Measurements from ENCODE around the gene THSD4. TPM values are rescaled to one million over a fixed set of nuclear protein-coding genes. Genes with fewer than 3 reads are reported as not detected.

The THSD4 gene
- total RNA-seq, 2 experiments from 2014 or later = not detected

- DNase-seq (ENCODE audit: low spot score) = no peak
- Histone ChIP-seq H3K4me2 (ENCODE audit: low read length) (no peak overlapping the region), H3K4me3 (ENCODE audit: low read depth, low read length, poor library complexity, severe bottlenecking) (no peak overlapping the region), H3K4me1 (ENCODE audit: insufficient read depth, low read length, poor library complexity, severe bottlenecking) (no peaks in the 10 kb centered on the region), H2AFZ (ENCODE audit: low read length) (no peak overlapping the region), H3K9me3 (ENCODE audit: low read length) (no peaks in the 10 kb centered on the region), H3K79me2 (ENCODE audit: insufficient read depth, low read depth, low read length) (no peaks in the 10 kb centered on the region), H3K27ac (ENCODE audit: low read depth, low read length, poor library complexity, severe bottlenecking) (no peak overlapping the region), H3K36me3 (ENCODE audit: insufficient read depth, low read length) (no peaks in the 10 kb centered on the region), H4K20me1 (ENCODE audit: insufficient read depth, low read length) (no peaks in the 10 kb centered on the region), H3K9me2 (ENCODE audit: insufficient read depth, low read length) (no peaks in the 10 kb centered on the region)
- ChIA-PET POLR2A (no interaction called here), CTCF (ENCODE audit: unreplicated experiment) (no interaction called here)
- TF ChIP-seq CTCF (conservative IDR thresholded peaks at IDR 0.05; ENCODE audit: low read length) (no peak), EZH2phosphoT487 (IDR thresholded peaks at IDR 0.05; ENCODE audit: borderline replicate concordance, low read depth, low read length) (no peak)
- intact Hi-C loops (cut with micrococcal nuclease; ENCODE audit: unreplicated experiment) = no loop called here
- BruUV-seq (replicated peaks) = no TSS peak
Measured at GRCh38 chr15:71545923-71546322, 430.7 kb downstream of the THSD4 start.

GRCh38 chr15:71547011-71547410 is 431.7 kb downstream of the THSD4 start:
- POLR2A ChIA-PET = no interaction called here
- no peaks in the 10 kb centered on the region for H3K9me3 ChIP-seq (ENCODE audit: low read length)
- TF ChIP-seq CTCF (conservative IDR thresholded peaks at IDR 0.05; ENCODE audit: low read length) = no peak
- no peak for TF ChIP-seq EZH2phosphoT487 (IDR thresholded peaks at IDR 0.05; ENCODE audit: borderline replicate concordance, low read depth, low read length)
- H3K36me3 ChIP-seq (ENCODE audit: insufficient read depth, low read length) = no peaks in the 10 kb centered on the region
- H2AFZ ChIP-seq (ENCODE audit: low read length) = no peak overlapping the region
- H3K4me1 ChIP-seq (ENCODE audit: insufficient read depth, low read length, poor library complexity, severe bottlenecking) = no peaks in the 10 kb centered on the region
- no peak overlapping the region for H3K27ac ChIP-seq (ENCODE audit: low read depth, low read length, poor library complexity, severe bottlenecking)
- CTCF ChIA-PET (ENCODE audit: unreplicated experiment) = no interaction called here
- BruUV-seq (replicated peaks) = no TSS peak
- no peak for DNase-seq (ENCODE audit: low spot score)
- no peaks in the 10 kb centered on the region for H3K79me2 ChIP-seq (ENCODE audit: insufficient read depth, low read depth, low read length)
- intact Hi-C loops (cut with micrococcal nuclease; ENCODE audit: unreplicated experiment) = no loop called here
- H3K4me2 ChIP-seq (ENCODE audit: low read length) = no peak overlapping the region
- no peak overlapping the region for H3K4me3 ChIP-seq (ENCODE audit: low read depth, low read length, poor library complexity, severe bottlenecking)
- H3K9me2 ChIP-seq (ENCODE audit: insufficient read depth, low read length) = no peaks in the 10 kb centered on the region
- no peaks in the 10 kb centered on the region for H4K20me1 ChIP-seq (ENCODE audit: insufficient read depth, low read length)

- no peak for DNase-seq (ENCODE audit: low spot score)
- Histone ChIP-seq H4K20me1 (ENCODE audit: insufficient read depth, low read length) (no peaks in the 10 kb centered on the region), H3K79me2 (ENCODE audit: insufficient read depth, low read depth, low read length) (no peaks in the 10 kb centered on the region), H3K9me3 (ENCODE audit: low read length) (no peaks in the 10 kb centered on the region), H3K36me3 (ENCODE audit: insufficient read depth, low read length) (no peaks in the 10 kb centered on the region), H3K4me3 (ENCODE audit: low read depth, low read length, poor library complexity, severe bottlenecking) (no peak overlapping the region), H3K4me2 (ENCODE audit: low read length) (no peak overlapping the region), H3K9me2 (ENCODE audit: insufficient read depth, low read length) (no peaks in the 10 kb centered on the region), H3K4me1 (ENCODE audit: insufficient read depth, low read length, poor library complexity, severe bottlenecking) (no peaks in the 10 kb centered on the region), H2AFZ (ENCODE audit: low read length) (no peak overlapping the region), H3K27ac (ENCODE audit: low read depth, low read length, poor library complexity, severe bottlenecking) (no peak overlapping the region)
- ChIA-PET POLR2A (no interaction called here), CTCF (ENCODE audit: unreplicated experiment) (no interaction called here)
- intact Hi-C loops (cut with micrococcal nuclease; ENCODE audit: unreplicated experiment) = no loop called here
- no TSS peak for BruUV-seq (replicated peaks)
- TF ChIP-seq EZH2phosphoT487 (IDR thresholded peaks at IDR 0.05; ENCODE audit: borderline replicate concordance, low read depth, low read length) = no peak
- TF ChIP-seq CTCF (conservative IDR thresholded peaks at IDR 0.05; ENCODE audit: low read length) = no peak
Measured at GRCh38 chr15:71548401-71548807, 433.1 kb downstream of the THSD4 start.
